ENCODE results near the gene TC2N.

DNA sequence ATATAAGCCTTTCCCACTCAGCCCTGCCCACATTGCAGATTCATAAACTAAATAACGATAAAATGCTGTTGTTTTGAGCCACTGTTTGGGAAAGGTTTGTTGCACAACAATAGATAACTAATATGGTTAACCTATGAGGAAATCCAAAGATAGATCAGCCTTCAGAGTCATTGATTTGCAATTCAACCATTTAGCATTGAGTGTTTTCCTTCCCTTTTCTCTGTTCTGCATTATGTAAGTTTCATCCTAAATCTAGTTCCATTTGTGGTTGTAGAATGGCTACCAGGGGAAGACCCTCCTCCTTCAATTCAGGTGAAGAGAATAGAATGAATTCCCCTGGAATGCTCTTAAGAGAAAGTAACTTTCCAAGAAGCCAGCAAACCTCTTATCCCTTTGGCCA lies 19.6 kb downstream of the TC2N start:
- TF ChIP-seq, protein P1, sequence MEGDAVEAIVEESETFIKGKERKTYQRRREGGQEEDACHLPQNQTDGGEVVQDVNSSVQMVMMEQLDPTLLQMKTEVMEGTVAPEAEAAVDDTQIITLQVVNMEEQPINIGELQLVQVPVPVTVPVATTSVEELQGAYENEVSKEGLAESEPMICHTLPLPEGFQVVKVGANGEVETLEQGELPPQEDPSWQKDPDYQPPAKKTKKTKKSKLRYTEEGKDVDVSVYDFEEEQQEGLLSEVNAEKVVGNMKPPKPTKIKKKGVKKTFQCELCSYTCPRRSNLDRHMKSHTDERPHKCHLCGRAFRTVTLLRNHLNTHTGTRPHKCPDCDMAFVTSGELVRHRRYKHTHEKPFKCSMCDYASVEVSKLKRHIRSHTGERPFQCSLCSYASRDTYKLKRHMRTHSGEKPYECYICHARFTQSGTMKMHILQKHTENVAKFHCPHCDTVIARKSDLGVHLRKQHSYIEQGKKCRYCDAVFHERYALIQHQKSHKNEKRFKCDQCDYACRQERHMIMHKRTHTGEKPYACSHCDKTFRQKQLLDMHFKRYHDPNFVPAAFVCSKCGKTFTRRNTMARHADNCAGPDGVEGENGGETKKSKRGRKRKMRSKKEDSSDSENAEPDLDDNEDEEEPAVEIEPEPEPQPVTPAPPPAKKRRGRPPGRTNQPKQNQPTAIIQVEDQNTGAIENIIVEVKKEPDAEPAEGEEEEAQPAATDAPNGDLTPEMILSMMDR (IDR thresholded peaks at IDR 0.05 in 2 of 3, conservative IDR thresholded peaks at IDR 0.05 in 1 of 3; ENCODE audit: borderline replicate concordance in 1 of 3, insufficient read depth in 1 of 3, low read depth in 2 of 3, low read length in 2 of 3), result no peak
- TF ChIP-seq POLR2A (IDR thresholded peaks at IDR 0.05; ENCODE audit: borderline replicate concordance, extremely low read depth, insufficient read depth, insufficient read length) (no peak), CEBPB (IDR thresholded peaks at IDR 0.05; ENCODE audit: low read depth) (no peak)
